GM12878 (cell line): ENCODE results near the gene NT5DC3. TPM values are rescaled to one million over a fixed set of nuclear protein-coding genes. Genes with fewer than 3 reads are reported as not detected.

ENCODE experiments used
- GATAD2B ChIP-seq: fragments of 450-650 bp; conservative IDR thresholded peaks from 2 replicates; pipeline ENCODE4 v1.6.1; 2017; ENCODE audit warnings: low read depth, mild to moderate bottlenecking, moderate library complexity
- MTA3 ChIP-seq: IDR thresholded peaks from 2 replicates; pipeline ENCODE4 v1.6.1; 2012; ENCODE audit warnings: low read length, inconsistent platforms, borderline replicate concordance
- NFIC ChIP-seq: IDR thresholded peaks from 2 replicates; pipeline ENCODE4 v1.6.1; 2012; ENCODE audit warnings: low read depth, mild to moderate bottlenecking, inconsistent platforms, low read length, moderate library complexity
- ZNF622 ChIP-seq: fragments of 450-650 bp; IDR thresholded peaks from 2 replicates; pipeline ENCODE4 v1.6.1; 2017; ENCODE audit warnings: mild to moderate bottlenecking, inconsistent platforms
- polyA plus RNA-seq, 11 experiments: library from polyadenylated mRNA; depleted of rRNA in 4 of 11; unstranded in 6 of 11; stranded (reverse) in 5 of 11; fragments of >200 nt; fragmentation: Nextera tagmentation in 4 of 11; fragmentation: Illumina TruSeq in 1 of 11; extraction: Ambion mirVana in 4 of 11; extraction: Trizol in 1 of 11; gene quantifications; 1 replicate in 1 of 11; 2 replicates in 10 of 11; pipeline versions ENCODE4 v1.2.1 to v1.2.3, GENCODE V29; 2011 to 2016; ENCODE audit warnings: inconsistent platforms in 2 of 11, missing spikeins in 2 of 11, low read depth in 1 of 11
- total RNA-seq, 4 experiments: library from RNA; depleted of rRNA in 3 of 4; stranded (reverse); fragments of >200 nt in 3 of 4; fragmentation: Illumina TruSeq in 1 of 4; extraction: Trizol in 1 of 4; gene quantifications; 2 replicates each; pipeline versions ENCODE4 v1.2.1 to v1.2.3, GENCODE V29; 2013 to 2021
- TF ChIP-seq, protein P1 (sequence below): fragments of 450-650 bp; conservative IDR thresholded peaks from 2 replicates; pipeline ENCODE4 v1.6.1; 2017; ENCODE audit warnings: mild to moderate bottlenecking, moderate library complexity
- TF ChIP-seq, protein P2 (sequence below): fragments of 450-650 bp; IDR thresholded peaks from 2 replicates; pipeline ENCODE4 v1.6.1; 2017; ENCODE audit warnings: low read depth, mild to moderate bottlenecking, moderate library complexity
- TF ChIP-seq, protein P3 (sequence below): fragments of 450-650 bp; formaldehyde crosslinking; IDR thresholded peaks from 2 replicates; pipeline ENCODE4 v1.4.0; 2020; ENCODE audit warnings: mild to moderate bottlenecking, moderate library complexity

Gene NT5DC3
- total and polyA plus RNA-seq, 10 of the 15 experiments (the other 5 are each of a cell fraction or from before 2014, with no cell fraction given) = 2.0 to 12.4 (median 5.9) TPM

DNA sequence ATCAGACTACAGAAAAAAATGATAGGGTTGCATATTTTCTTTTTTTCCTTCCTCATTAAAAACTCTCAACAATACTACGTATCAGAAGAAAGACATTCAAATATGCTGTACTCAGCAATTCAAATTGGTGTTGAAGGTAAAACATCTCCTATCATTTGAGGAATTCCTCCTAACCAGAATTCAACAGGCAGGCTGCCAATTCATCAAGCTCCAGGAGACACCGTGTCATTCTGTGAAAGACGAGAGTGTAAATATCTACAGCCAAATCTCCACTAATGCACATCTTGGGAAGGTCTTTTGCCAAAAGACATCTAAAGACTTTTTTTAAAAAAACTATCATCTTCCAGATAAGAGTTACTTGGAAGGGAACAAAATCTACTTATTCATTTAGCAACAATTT is 26.6 kb downstream of the NT5DC3 start (continued):
- TF ChIP-seq, protein P1, sequence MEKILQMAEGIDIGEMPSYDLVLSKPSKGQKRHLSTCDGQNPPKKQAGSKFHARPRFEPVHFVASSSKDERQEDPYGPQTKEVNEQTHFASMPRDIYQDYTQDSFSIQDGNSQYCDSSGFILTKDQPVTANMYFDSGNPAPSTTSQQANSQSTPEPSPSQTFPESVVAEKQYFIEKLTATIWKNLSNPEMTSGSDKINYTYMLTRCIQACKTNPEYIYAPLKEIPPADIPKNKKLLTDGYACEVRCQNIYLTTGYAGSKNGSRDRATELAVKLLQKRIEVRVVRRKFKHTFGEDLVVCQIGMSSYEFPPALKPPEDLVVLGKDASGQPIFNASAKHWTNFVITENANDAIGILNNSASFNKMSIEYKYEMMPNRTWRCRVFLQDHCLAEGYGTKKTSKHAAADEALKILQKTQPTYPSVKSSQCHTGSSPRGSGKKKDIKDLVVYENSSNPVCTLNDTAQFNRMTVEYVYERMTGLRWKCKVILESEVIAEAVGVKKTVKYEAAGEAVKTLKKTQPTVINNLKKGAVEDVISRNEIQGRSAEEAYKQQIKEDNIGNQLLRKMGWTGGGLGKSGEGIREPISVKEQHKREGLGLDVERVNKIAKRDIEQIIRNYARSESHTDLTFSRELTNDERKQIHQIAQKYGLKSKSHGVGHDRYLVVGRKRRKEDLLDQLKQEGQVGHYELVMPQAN = no peak
- TF ChIP-seq GATAD2B (no peak), ZNF622 (no peak), MTA3 (no peak), NFIC (no peak)
- TF ChIP-seq, protein P2, sequence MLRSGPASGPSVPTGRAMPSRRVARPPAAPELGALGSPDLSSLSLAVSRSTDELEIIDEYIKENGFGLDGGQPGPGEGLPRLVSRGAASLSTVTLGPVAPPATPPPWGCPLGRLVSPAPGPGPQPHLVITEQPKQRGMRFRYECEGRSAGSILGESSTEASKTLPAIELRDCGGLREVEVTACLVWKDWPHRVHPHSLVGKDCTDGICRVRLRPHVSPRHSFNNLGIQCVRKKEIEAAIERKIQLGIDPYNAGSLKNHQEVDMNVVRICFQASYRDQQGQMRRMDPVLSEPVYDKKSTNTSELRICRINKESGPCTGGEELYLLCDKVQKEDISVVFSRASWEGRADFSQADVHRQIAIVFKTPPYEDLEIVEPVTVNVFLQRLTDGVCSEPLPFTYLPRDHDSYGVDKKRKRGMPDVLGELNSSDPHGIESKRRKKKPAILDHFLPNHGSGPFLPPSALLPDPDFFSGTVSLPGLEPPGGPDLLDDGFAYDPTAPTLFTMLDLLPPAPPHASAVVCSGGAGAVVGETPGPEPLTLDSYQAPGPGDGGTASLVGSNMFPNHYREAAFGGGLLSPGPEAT = no peak
- TF ChIP-seq, protein P3, sequence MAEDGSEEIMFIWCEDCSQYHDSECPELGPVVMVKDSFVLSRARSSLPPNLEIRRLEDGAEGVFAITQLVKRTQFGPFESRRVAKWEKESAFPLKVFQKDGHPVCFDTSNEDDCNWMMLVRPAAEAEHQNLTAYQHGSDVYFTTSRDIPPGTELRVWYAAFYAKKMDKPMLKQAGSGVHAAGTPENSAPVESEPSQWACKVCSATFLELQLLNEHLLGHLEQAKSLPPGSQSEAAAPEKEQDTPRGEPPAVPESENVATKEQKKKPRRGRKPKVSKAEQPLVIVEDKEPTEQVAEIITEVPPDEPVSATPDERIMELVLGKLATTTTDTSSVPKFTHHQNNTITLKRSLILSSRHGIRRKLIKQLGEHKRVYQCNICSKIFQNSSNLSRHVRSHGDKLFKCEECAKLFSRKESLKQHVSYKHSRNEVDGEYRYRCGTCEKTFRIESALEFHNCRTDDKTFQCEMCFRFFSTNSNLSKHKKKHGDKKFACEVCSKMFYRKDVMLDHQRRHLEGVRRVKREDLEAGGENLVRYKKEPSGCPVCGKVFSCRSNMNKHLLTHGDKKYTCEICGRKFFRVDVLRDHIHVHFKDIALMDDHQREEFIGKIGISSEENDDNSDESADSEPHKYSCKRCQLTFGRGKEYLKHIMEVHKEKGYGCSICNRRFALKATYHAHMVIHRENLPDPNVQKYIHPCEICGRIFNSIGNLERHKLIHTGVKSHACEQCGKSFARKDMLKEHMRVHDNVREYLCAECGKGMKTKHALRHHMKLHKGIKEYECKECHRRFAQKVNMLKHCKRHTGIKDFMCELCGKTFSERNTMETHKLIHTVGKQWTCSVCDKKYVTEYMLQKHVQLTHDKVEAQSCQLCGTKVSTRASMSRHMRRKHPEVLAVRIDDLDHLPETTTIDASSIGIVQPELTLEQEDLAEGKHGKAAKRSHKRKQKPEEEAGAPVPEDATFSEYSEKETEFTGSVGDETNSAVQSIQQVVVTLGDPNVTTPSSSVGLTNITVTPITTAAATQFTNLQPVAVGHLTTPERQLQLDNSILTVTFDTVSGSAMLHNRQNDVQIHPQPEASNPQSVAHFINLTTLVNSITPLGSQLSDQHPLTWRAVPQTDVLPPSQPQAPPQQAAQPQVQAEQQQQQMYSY = no peak
- TF ChIP-seq, all 136 proteins: peak for 0
